Epithelial cell of prostate (primary cell): ENCODE data around the gene ARHGAP8.
A peak's percentile ranks its signal among the peaks of the same experiment; 100 is the strongest.

Source experiments
- DNase-seq: peaks from one replicate; pipeline ENCODE4 v3.0.0-alpha.2; 2011; ENCODE audit warnings: low read depth, low spot score
- H3K27ac ChIP-seq: fragments of 450-650 bp; 2 replicates; pipeline ENCODE4 v1.5.1; 2017; ENCODE audit warnings: mild to moderate bottlenecking

ARHGAP8 gene

GRCh38 chr22:44752285-44753188 lies at the start of gene ARHGAP8:
Gene ARHGAP8 (plus strand): TSS chr22:44752575. CDS start chr22:44786528, 33,953 bp downstream.
- peak within 1 kb of the TSS; percentile 70 for H3K27ac ChIP-seq
- no peak for DNase-seq

GRCh38 chr22:44703255-44703870 lies 49.0 kb upstream of the ARHGAP8 start:
- H3K27ac ChIP-seq, result no peak overlapping the region
- no peak for DNase-seq

- DNase-seq, result no peak
- H3K27ac ChIP-seq, result no peak overlapping the region
These were observed 48.0 kb upstream of the ARHGAP8 start for GRCh38 chr22:44704159-44705021.

GRCh38 chr22:44705022-44705297 lies 47.4 kb upstream of the ARHGAP8 start:
- H3K27ac ChIP-seq, result no peak overlapping the region
- DNase-seq, result no peak

GRCh38 chr22:44706488-44706887 lies 45.9 kb upstream of the ARHGAP8 start:
- no peak overlapping the region for H3K27ac ChIP-seq
- no peak for DNase-seq

- no peak for DNase-seq
- no peak overlapping the region for H3K27ac ChIP-seq
These were observed 45.2 kb upstream of the ARHGAP8 start for GRCh38 chr22:44707178-44707577.

- peak; percentile 37 for DNase-seq
- no peak overlapping the region for H3K27ac ChIP-seq
These were observed 44.6 kb upstream of the ARHGAP8 start for GRCh38 chr22:44707752-44708151.

GRCh38 chr22:44709881-44710392 lies 42.4 kb upstream of the ARHGAP8 start:
- no peak overlapping the region for H3K27ac ChIP-seq
- no peak for DNase-seq

- H3K27ac ChIP-seq, result no peak overlapping the region
- no peak for DNase-seq
These were observed 41.7 kb upstream of the ARHGAP8 start for GRCh38 chr22:44710474-44711240.

GRCh38 chr22:44711241-44711560 lies 41.2 kb upstream of the ARHGAP8 start:
- no peak for DNase-seq
- H3K27ac ChIP-seq, result no peak overlapping the region

- H3K27ac ChIP-seq, result no peak overlapping the region
- DNase-seq, result no peak
These were observed 40.5 kb upstream of the ARHGAP8 start for GRCh38 chr22:44711690-44712555.

- DNase-seq, result no peak
These were observed 39.4 kb upstream of the ARHGAP8 start for GRCh38 chr22:44712962-44713361.

GRCh38 chr22:44714703-44715350 lies 37.5 kb upstream of the ARHGAP8 start:
- no peak for DNase-seq
- no peak overlapping the region for H3K27ac ChIP-seq

More at GRCh38 chr22:44712962-44713361, 39.4 kb upstream of the ARHGAP8 start:
- H3K27ac ChIP-seq, result no peak overlapping the region

GRCh38 chr22:44718418-44718817 lies 34.0 kb upstream of the ARHGAP8 start:
- DNase-seq, result no peak

GRCh38 chr22:44719586-44720368 lies 32.6 kb upstream of the ARHGAP8 start:
- no peak for DNase-seq
- no peak overlapping the region for H3K27ac ChIP-seq

More at GRCh38 chr22:44718418-44718817, 34.0 kb upstream of the ARHGAP8 start:
- H3K27ac ChIP-seq, result no peak overlapping the region

GRCh38 chr22:44721213-44721612 lies 31.2 kb upstream of the ARHGAP8 start:
- H3K27ac ChIP-seq, result no peak overlapping the region
- DNase-seq, result no peak

- no peak for DNase-seq
- no peak overlapping the region for H3K27ac ChIP-seq
These were observed 29.8 kb upstream of the ARHGAP8 start for GRCh38 chr22:44722611-44723010.

GRCh38 chr22:44723801-44724200 lies 28.6 kb upstream of the ARHGAP8 start:
- no peak overlapping the region for H3K27ac ChIP-seq
- DNase-seq, result no peak
